HepG2 (cell line): Measurements from ENCODE around the gene USP7. TPM values are rescaled to one million over a fixed set of nuclear protein-coding genes. Genes with fewer than 3 reads are reported as not detected.

Experiments
- ATAC-seq: fragments of 200-7000 bp; cut with Tn5 transposase; 3 replicates; pipeline ENCODE4 v1.9.1; 2020; ENCODE audit warnings: mild to moderate bottlenecking, moderate library complexity
- BruUV-seq: library from RNA; stranded (reverse); fragments of 400-500 nt; replicated peaks from 2 replicates; lab custom pipeline; 2021; lab: Mats Ljungman, UMichigan
- CTCF ChIA-PET: fragments of 300-600 bp; formaldehyde crosslinking; extraction: SDS; loops from one replicate; lab custom pipeline; 2021; ENCODE audit warnings: low total read pairs, inconsistent platforms, low intra/inter-chr PET ratio; lab: Yijun Ruan, JAX
- POLR2A ChIA-PET: fragments of 350-600 bp; sonication (Branson Sonifier 250); formaldehyde crosslinking; loops from one replicate; lab custom pipeline; 2020; ENCODE audit warnings: antibody characterized with exemption, inconsistent platforms; lab: Yijun Ruan, JAX
- DNase-seq: peaks from one replicate; pipeline ENCODE4 v3.0.0-alpha.2; 2015; ENCODE audit warnings: low spot score
- FAIRE-seq: peaks from 3 replicates; lab custom pipeline; 2011; peaks lifted over from hg19 to GRCh38; lab: Jason Lieb, UNC
- H2AFZ ChIP-seq: one replicate; pipeline ENCODE4 v1.6.1; 2011; ENCODE audit warnings: low read length, inconsistent platforms
- H3K27ac ChIP-seq: fragments of 300-600 bp; 3 replicates; pipeline ENCODE4 v1.8.0; 2011; ENCODE audit warnings: mixed run types, mild to moderate bottlenecking, mixed read lengths, low read length, inconsistent platforms; ENCODE audit not compliant: insufficient read depth; ENCODE audit errors: extremely low read length
- H3K27me3 ChIP-seq, 2 experiments: fragments of 200-600 bp in 1 of 2; 2 replicates in 1 of 2; 3 replicates in 1 of 2; pipeline versions ENCODE4 v1.6.0 to v1.8.0; 2011; ENCODE audit warnings: low read length in 2 of 2, mild to moderate bottlenecking in 2 of 2, moderate library complexity in 2 of 2, inconsistent platforms in 1 of 2; ENCODE audit not compliant: insufficient read depth in 2 of 2, control insufficient read depth in 1 of 2
- H3K36me3 ChIP-seq, 2 experiments: fragments of 200-600 bp in 1 of 2; replicated peaks in 1 of 2; 2 replicates in 1 of 2; 3 replicates in 1 of 2; pipeline versions ENCODE4 v1.5.1 to v1.8.0; 2011; ENCODE audit warnings: low read length in 2 of 2, inconsistent platforms in 1 of 2; ENCODE audit not compliant: insufficient read depth in 2 of 2, control insufficient read depth in 1 of 2
- H3K4me1 ChIP-seq: 2 replicates; pipeline ENCODE4 v1.5.1; 2012; ENCODE audit warnings: low read length, inconsistent platforms; ENCODE audit not compliant: insufficient read depth
- H3K4me2 ChIP-seq: 2 replicates; pipeline ENCODE4 v1.6.0; 2011; ENCODE audit warnings: low read depth, low read length, inconsistent platforms
- H3K4me3 ChIP-seq, 3 experiments: fragments of 200-600 bp in 1 of 3; sonication (generic), shearing (Covaris generic) in 1 of 3; replicated peaks in 1 of 3; 2 replicates each; pipeline ENCODE4 v1.5.1; 2011 to 2016; ENCODE audit warnings: low read length in 3 of 3, inconsistent platforms in 2 of 3, low read depth in 2 of 3, mild to moderate bottlenecking in 2 of 3, control low read depth in 1 of 3, mixed read lengths in 1 of 3; ENCODE audit not compliant: insufficient read depth in 1 of 3
- H3K79me2 ChIP-seq: one replicate; pipeline ENCODE4 v1.6.1; 2011; ENCODE audit warnings: low read length, inconsistent platforms; ENCODE audit not compliant: insufficient read depth
- H3K9ac ChIP-seq: 2 replicates; pipeline ENCODE4 v1.6.0; 2011; ENCODE audit warnings: mild to moderate bottlenecking, low read depth, low read length, inconsistent platforms; ENCODE audit not compliant: insufficient read depth
- H3K9me3 ChIP-seq: 2 replicates; pipeline ENCODE4 v1.5.1; 2012; ENCODE audit warnings: mild to moderate bottlenecking, low read length
- H4K20me1 ChIP-seq: 2 replicates; pipeline ENCODE4 v1.6.0; 2011; ENCODE audit warnings: inconsistent platforms, mild to moderate bottlenecking, low read length, moderate library complexity; ENCODE audit not compliant: insufficient read depth
- AGO2 ChIP-seq: fragments of 200-400 bp; formaldehyde crosslinking; optimal IDR thresholded peaks from 2 replicates; pipeline ENCODE3; 2017; ENCODE audit warnings: mild to moderate bottlenecking, low read depth, low read length, moderate library complexity
- ARID2 ChIP-seq: sonication (generic); formaldehyde crosslinking; IDR thresholded peaks from 2 replicates; pipeline ENCODE4 v1.8.1; 2022; ENCODE audit warnings: mild to moderate bottlenecking, missing genetic modification reagents, borderline replicate concordance
- EHMT2 ChIP-seq: fragments of 200-600 bp; sonication (generic); IDR thresholded peaks from 2 replicates; pipeline ENCODE4 v1.7.0; 2017; ENCODE audit warnings: antibody characterized with exemption, low read depth, low read length, borderline replicate concordance
- EZH2 ChIP-seq: conservative IDR thresholded peaks from 2 replicates; pipeline ENCODE4 v1.6.1; 2012; ENCODE audit warnings: mild to moderate bottlenecking, low read depth, low read length, moderate library complexity
- FLYWCH1 ChIP-seq: sonication (generic); formaldehyde crosslinking; IDR thresholded peaks from 2 replicates; pipeline ENCODE4 v1.8.1; 2023; ENCODE audit warnings: mild to moderate bottlenecking, missing genetic modification reagents
- FOXJ3 ChIP-seq: sonication (generic); formaldehyde crosslinking; IDR thresholded peaks from 2 replicates; pipeline ENCODE4 v1.4.0; 2020; ENCODE audit warnings: missing genetic modification reagents, mild to moderate bottlenecking, borderline replicate concordance
- MED13 ChIP-seq: sonication (generic); formaldehyde crosslinking; IDR thresholded peaks from 2 replicates; pipeline ENCODE4 v1.5.0; 2020; ENCODE audit warnings: missing genetic modification reagents
- MED8 ChIP-seq: sonication (generic); formaldehyde crosslinking; IDR thresholded peaks from 2 replicates; pipeline ENCODE4 v1.8.1; 2023; ENCODE audit warnings: mild to moderate bottlenecking, missing genetic modification reagents; ENCODE audit not compliant: insufficient replicate concordance
- NFKBIZ ChIP-seq: IDR thresholded peaks from 2 replicates; pipeline ENCODE4 v1.6.1; 2018; ENCODE audit warnings: missing genetic modification reagents, missing compliant biosample characterization
- NR2F1 ChIP-seq, 2 experiments: fragments of 450-650 bp in 1 of 2; formaldehyde crosslinking in 1 of 2; IDR thresholded peaks; 2 replicates each; pipeline versions ENCODE4 v1.5.0 to v1.6.1; 2016 to 2020; ENCODE audit warnings: mild to moderate bottlenecking in 1 of 2, missing compliant biosample characterization in 1 of 2, missing genetic modification reagents in 1 of 2, moderate library complexity in 1 of 2
- PHF20 ChIP-seq: sonication (generic); formaldehyde crosslinking; IDR thresholded peaks from 2 replicates; pipeline ENCODE4 v1.5.0; 2020; ENCODE audit warnings: mild to moderate bottlenecking, missing genetic modification reagents
- RBM22 ChIP-seq: fragments of 200-400 bp; formaldehyde crosslinking; optimal IDR thresholded peaks from 2 replicates; pipeline ENCODE3; 2017; ENCODE audit warnings: mild to moderate bottlenecking, low read length, moderate library complexity
- ZNF264 ChIP-seq: sonication (generic); formaldehyde crosslinking; IDR thresholded peaks from 2 replicates; pipeline ENCODE4 v1.4.0; 2020; ENCODE audit warnings: missing genetic modification reagents
- ZNF562 ChIP-seq: sonication (generic); formaldehyde crosslinking; IDR thresholded peaks from 2 replicates; pipeline ENCODE4 v1.8.0; 2022; ENCODE audit warnings: missing genetic modification reagents, borderline replicate concordance
- ZNF589 ChIP-seq: sonication (generic); formaldehyde crosslinking; conservative IDR thresholded peaks from 2 replicates; pipeline ENCODE4 v1.8.0; 2022; ENCODE audit warnings: mild to moderate bottlenecking, moderate library complexity, missing genetic modification reagents
- ZNF768 ChIP-seq: sonication (generic); formaldehyde crosslinking; IDR thresholded peaks from 2 replicates; pipeline ENCODE4 v1.4.0; 2020; ENCODE audit warnings: missing genetic modification reagents
- WGBS: methylation state at CpG from one replicate; pipeline ENCODE4 v1.1.6; 2017; ENCODE audit warnings: low lambda C conversion rate; 5-methylcytosine and 5-hydroxymethylcytosine counted together
- in situ Hi-C: cut with HindIII; loops from 2 replicates; pipeline ENCODE4 v1.10.0; 2017; ENCODE audit warnings: low pct_unique_long_range_greater_than_20kb; ENCODE audit not compliant: extremely low pct_ligation_motif_present
- intact Hi-C: fragments of 100-400 bp; cut with micrococcal nuclease; formaldehyde crosslinking; loops from one replicate; pipeline ENCODE4 v1.10.0; 2022; ENCODE audit not compliant: unreplicated experiment
- polyA plus RNA-seq, 8 experiments: library from polyadenylated mRNA; depleted of rRNA in 3 of 8; stranded (reverse) in 7 of 8; unstranded in 1 of 8; fragments of >200 nt; fragmentation: Illumina TruSeq in 4 of 8; extraction: Trizol in 4 of 8; gene quantifications; 2 replicates each; pipeline versions ENCODE4 v1.2.1 to v1.2.3, GENCODE V29; 2011 to 2016; ENCODE audit warnings: low read depth in 4 of 8, missing spikeins in 1 of 8, mixed read lengths in 1 of 8; ENCODE audit not compliant: insufficient read depth in 1 of 8
- total RNA-seq, 5 experiments: library from RNA; depleted of rRNA; stranded (reverse); fragments of >200 nt; fragmentation: Illumina TruSeq; extraction: Trizol; gene quantifications; 2 replicates each; pipeline ENCODE4 v1.2.3, GENCODE V29; 2016; ENCODE audit warnings: low read depth in 1 of 5
- TF ChIP-seq, protein P1 (sequence below): sonication (generic); formaldehyde crosslinking; IDR thresholded peaks from 2 replicates; pipeline ENCODE4 v1.4.0; 2020; ENCODE audit warnings: missing genetic modification reagents
- TF ChIP-seq, protein P2 (sequence below): sonication (generic); formaldehyde crosslinking; IDR thresholded peaks from 2 replicates; pipeline ENCODE4 v1.4.0; 2020; ENCODE audit warnings: missing genetic modification reagents

The USP7 gene
- total and polyA plus RNA-seq, 2 of the 13 experiments (the other 11 are each of a cell fraction or from before 2014, with no cell fraction given): 52.5 to 173 TPM

DNA sequence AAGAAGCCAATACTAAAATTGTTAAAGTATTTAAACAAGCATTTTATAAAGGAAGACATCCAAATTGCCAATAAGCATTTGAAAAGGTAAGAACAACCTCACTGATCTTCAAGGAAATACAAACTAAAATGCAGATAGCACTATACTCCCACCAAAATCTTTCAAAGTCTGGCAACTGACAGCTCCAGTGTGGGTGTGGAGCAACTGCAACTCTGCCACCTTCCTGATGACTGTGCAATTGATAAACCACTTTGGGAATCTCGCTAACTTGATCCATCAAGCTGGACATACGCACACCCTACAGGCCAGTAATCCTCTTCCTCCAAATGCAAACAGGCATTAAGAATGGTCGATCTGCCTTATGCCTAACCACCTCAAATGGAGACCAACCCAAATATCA is 49.6 kb downstream of the USP7 start:
- H3K36me3 ChIP-seq: peaks cover 66 to 98% of the 10 kb centered on the region in 2 experiments
- H4K20me1 ChIP-seq: 0 out of 2 replicates have a peak, but pooled peaks cover 5% of the 10 kb centered on the region
- BruUV-seq: no TSS peak
- no peaks in the 10 kb centered on the region for H3K4me1 ChIP-seq
- no peak overlapping the region for H2AFZ ChIP-seq
- DNase-seq: no peak
- no peaks in the 10 kb centered on the region for H3K9me3 ChIP-seq
- no peak overlapping the region for H3K9ac ChIP-seq
- no peaks in the 10 kb centered on the region for H3K27me3 ChIP-seq
- ATAC-seq: no peak
- no peak for TF ChIP-seq AGO2
- TF ChIP-seq RBM22: peak; percentile 69
- ChIA-PET POLR2A (no interaction called here), CTCF (interaction anchor here (0.9 kb wide), 1 partner anchor 95 kb away, joined by 3 read pairs; no protein-coding TSS in a partner anchor)
- H3K4me2 ChIP-seq: no peak overlapping the region
- H3K79me2 ChIP-seq: peaks cover 19% of the 10 kb centered on the region
- WGBS: 98% methylated on average over 3 of the region's 3 CpGs
- intact Hi-C loops (no loop called here), in situ Hi-C loops (no loop called here)
- no peak for FAIRE-seq
- H3K4me3 ChIP-seq: no peak overlapping the region
- H3K27ac ChIP-seq: no peak overlapping the region

- 95% methylated on average over 4 of the region's 4 CpGs for WGBS
- ChIA-PET CTCF (no interaction called here), POLR2A (no interaction called here)
- in situ Hi-C loops: no loop called here
- Histone ChIP-seq H3K79me2 (peaks cover 16% of the 10 kb centered on the region), H3K27me3 (no peaks in the 10 kb centered on the region), H3K9me3 (no peaks in the 10 kb centered on the region), H3K4me2 (no peak overlapping the region), H3K9ac (no peak overlapping the region), H2AFZ (no peak overlapping the region), H3K36me3 (peaks cover 70 to 98% of the 10 kb centered on the region in 2 experiments), H3K4me3 (no peak overlapping the region), H3K27ac (no peak overlapping the region), H4K20me1 (0 out of 2 replicates have a peak, but pooled peaks cover 5% of the 10 kb centered on the region), H3K4me1 (no peaks in the 10 kb centered on the region)
- intact Hi-C loops: no loop called here
- DNase-seq (no peak), FAIRE-seq (no peak), ATAC-seq (no peak)
- BruUV-seq: no TSS peak
- TF ChIP-seq ZNF562 (CRISPR knock-in tag) (no peak), ZNF589 (CRISPR knock-in tag) (no peak), FLYWCH1 (CRISPR knock-in tag) (no peak), ZNF264 (CRISPR knock-in tag) (no peak), NFKBIZ (CRISPR knock-in tag) (no peak), EZH2 (no peak), NR2F1 (CRISPR knock-in tag; IDR thresholded peaks at IDR 0.05) (no peak), FOXJ3 (CRISPR knock-in tag) (no peak), PHF20 (CRISPR knock-in tag) (no peak), MED13 (CRISPR knock-in tag) (no peak), MED8 (CRISPR knock-in tag) (no peak), ARID2 (CRISPR knock-in tag) (no peak), EHMT2 (no peak), ZNF768 (CRISPR knock-in tag) (no peak)
- TF ChIP-seq, protein P1, sequence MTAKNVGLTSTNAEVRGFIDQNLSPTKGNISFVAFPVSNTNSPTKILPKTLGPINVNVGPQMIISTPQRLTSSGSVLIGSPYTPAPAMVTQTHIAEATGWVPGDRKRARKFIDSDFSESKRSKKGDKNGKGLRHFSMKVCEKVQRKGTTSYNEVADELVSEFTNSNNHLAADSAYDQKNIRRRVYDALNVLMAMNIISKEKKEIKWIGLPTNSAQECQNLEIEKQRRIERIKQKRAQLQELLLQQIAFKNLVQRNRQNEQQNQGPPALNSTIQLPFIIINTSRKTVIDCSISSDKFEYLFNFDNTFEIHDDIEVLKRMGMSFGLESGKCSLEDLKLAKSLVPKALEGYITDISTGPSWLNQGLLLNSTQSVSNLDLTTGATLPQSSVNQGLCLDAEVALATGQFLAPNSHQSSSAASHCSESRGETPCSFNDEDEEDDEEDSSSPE (CRISPR knock-in tag): no peak
- TF ChIP-seq, protein P2, sequence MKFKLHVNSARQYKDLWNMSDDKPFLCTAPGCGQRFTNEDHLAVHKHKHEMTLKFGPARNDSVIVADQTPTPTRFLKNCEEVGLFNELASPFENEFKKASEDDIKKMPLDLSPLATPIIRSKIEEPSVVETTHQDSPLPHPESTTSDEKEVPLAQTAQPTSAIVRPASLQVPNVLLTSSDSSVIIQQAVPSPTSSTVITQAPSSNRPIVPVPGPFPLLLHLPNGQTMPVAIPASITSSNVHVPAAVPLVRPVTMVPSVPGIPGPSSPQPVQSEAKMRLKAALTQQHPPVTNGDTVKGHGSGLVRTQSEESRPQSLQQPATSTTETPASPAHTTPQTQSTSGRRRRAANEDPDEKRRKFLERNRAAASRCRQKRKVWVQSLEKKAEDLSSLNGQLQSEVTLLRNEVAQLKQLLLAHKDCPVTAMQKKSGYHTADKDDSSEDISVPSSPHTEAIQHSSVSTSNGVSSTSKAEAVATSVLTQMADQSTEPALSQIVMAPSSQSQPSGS (CRISPR knock-in tag): no peak
Measured at GRCh38 chr16:8912793-8913192, 50.9 kb downstream of the USP7 start.
